ENCODE measurements around the gene MYO18A. TPM values are rescaled to one million over a fixed set of nuclear protein-coding genes. Genes with fewer than 3 reads are reported as not detected.
"Not testable (repeated sequence)": the region's sequence is repeated elsewhere in the genome, so short reads cannot be mapped to it uniquely, and the experiment has no call there.

The MYO18A gene
- total RNA-seq, 1 donor from 2014 or later = 30.0 TPM

GRCh38 chr17:29169806-29170591 is 10.2 kb downstream of the MYO18A start:
- Mint-ChIP-seq H3K36me3 (ENCODE audit: low read depth) (peaks cover 7% of the 10 kb centered on the region), H3K4me1 (ENCODE audit: low read depth) (peaks cover 12% of the 10 kb centered on the region), H3K27ac (ENCODE audit: unreplicated experiment) (no peak overlapping the region), H3K27me3 (ENCODE audit: low read depth) (no peaks in the 10 kb centered on the region), H3K9me3 (ENCODE audit: low read depth) (no peaks in the 10 kb centered on the region), H3K4me3 (ENCODE audit: unreplicated experiment) (no peak overlapping the region)
- no peak for TF ChIP-seq CTCF (IDR thresholded peaks at IDR 0.05)
- DNase-seq (ENCODE audit: low spot score) = no peak

DNA sequence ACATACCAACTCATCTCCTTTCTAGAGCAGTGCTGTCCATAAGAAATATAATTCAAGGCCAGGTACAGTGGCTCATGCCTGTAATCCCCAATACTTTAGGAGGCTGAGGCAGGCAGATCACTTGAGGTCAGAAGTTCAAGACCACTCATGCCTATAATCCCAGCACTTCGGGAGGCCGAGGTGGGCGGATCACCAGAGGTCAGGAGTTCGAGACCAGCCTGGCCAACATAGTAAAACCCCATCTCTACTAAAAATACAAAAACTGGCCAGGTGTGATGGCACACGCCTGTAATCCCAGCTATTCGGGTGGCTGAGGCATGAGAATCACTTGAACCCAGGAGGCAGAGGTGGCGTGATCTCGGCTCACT is 11.5 kb downstream of the MYO18A start:
- not testable (repeated sequence) for H3K36me3 Mint-ChIP-seq (ENCODE audit: low read depth); H3K27me3 Mint-ChIP-seq (ENCODE audit: low read depth); H3K9me3 Mint-ChIP-seq (ENCODE audit: low read depth); H3K4me3 Mint-ChIP-seq (ENCODE audit: unreplicated experiment); DNase-seq (ENCODE audit: low spot score); H3K27ac Mint-ChIP-seq (ENCODE audit: unreplicated experiment)
- H3K4me1 Mint-ChIP-seq (ENCODE audit: low read depth) = peaks cover 19% of the 10 kb centered on the region

- peaks cover 7% of the 10 kb centered on the region for H3K36me3 Mint-ChIP-seq (ENCODE audit: low read depth)
- H3K4me3 Mint-ChIP-seq (ENCODE audit: unreplicated experiment) = no peak overlapping the region
- TF ChIP-seq CTCF (IDR thresholded peaks at IDR 0.05) = no peak
- no peak for DNase-seq (ENCODE audit: low spot score)
- no peaks in the 10 kb centered on the region for H3K9me3 Mint-ChIP-seq (ENCODE audit: low read depth)
- H3K27ac Mint-ChIP-seq (ENCODE audit: unreplicated experiment) = no peak overlapping the region
- H3K4me1 Mint-ChIP-seq (ENCODE audit: low read depth) = peaks cover 24% of the 10 kb centered on the region
- no peaks in the 10 kb centered on the region for H3K27me3 Mint-ChIP-seq (ENCODE audit: low read depth)
Measured at GRCh38 chr17:29168079-29168758, 12.0 kb downstream of the MYO18A start.

- no peak for TF ChIP-seq CTCF (IDR thresholded peaks at IDR 0.05)
- Mint-ChIP-seq H3K9me3 (ENCODE audit: low read depth) (no peaks in the 10 kb centered on the region), H3K4me1 (ENCODE audit: low read depth) (peaks cover 31% of the 10 kb centered on the region), H3K27ac (ENCODE audit: unreplicated experiment) (peak overlapping the region; percentile 22), H3K36me3 (ENCODE audit: low read depth) (peaks cover 7% of the 10 kb centered on the region), H3K27me3 (ENCODE audit: low read depth) (no peaks in the 10 kb centered on the region), H3K4me3 (ENCODE audit: unreplicated experiment) (no peak overlapping the region)
- no peak for DNase-seq (ENCODE audit: low spot score)
Measured at GRCh38 chr17:29167393-29168078, 12.7 kb downstream of the MYO18A start.

DNA sequence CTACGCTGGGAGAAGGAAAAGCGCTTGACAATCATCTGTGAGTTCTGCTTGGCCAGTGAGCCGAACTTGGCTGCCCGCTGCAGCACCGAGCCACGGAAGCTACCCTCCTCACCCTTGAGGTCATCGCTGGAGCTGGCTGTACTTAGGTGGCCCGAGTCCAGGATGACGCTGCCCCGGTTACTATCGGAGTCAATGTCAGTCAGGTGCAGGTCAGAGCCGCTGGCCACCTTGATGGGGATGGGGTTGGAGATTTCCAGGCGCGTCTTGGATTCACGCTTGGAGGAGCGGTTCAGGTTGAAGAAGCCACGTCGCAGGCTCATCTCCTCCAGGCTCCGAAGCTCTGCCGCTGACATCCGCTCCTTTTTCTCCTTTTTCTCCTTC is 13.7 kb downstream of the MYO18A start:
- Mint-ChIP-seq H3K36me3 (ENCODE audit: low read depth) (peaks cover 7% of the 10 kb centered on the region), H3K27ac (ENCODE audit: unreplicated experiment) (no peak overlapping the region), H3K9me3 (ENCODE audit: low read depth) (no peaks in the 10 kb centered on the region), H3K27me3 (ENCODE audit: low read depth) (no peaks in the 10 kb centered on the region), H3K4me3 (ENCODE audit: unreplicated experiment) (no peak overlapping the region), H3K4me1 (ENCODE audit: low read depth) (peaks cover 37% of the 10 kb centered on the region)
- TF ChIP-seq CTCF (IDR thresholded peaks at IDR 0.05) = no peak
- no peak for DNase-seq (ENCODE audit: low spot score)

All from chondrocyte (in vitro differentiated cells).